HG03439 (cell line): Measurements from ENCODE around the gene ADD1.
A peak's percentile ranks its signal among the peaks of the same experiment; 100 is the strongest.

ENCODE experiments used
- ATAC-seq: cut with Tn5 transposase; IDR thresholded peaks from one replicate; pipeline ENCODE4 v1.9.1; 2021; ENCODE audit warnings: mild to moderate bottlenecking, moderate library complexity; ENCODE audit not compliant: unreplicated experiment

The ADD1 gene, protein sequence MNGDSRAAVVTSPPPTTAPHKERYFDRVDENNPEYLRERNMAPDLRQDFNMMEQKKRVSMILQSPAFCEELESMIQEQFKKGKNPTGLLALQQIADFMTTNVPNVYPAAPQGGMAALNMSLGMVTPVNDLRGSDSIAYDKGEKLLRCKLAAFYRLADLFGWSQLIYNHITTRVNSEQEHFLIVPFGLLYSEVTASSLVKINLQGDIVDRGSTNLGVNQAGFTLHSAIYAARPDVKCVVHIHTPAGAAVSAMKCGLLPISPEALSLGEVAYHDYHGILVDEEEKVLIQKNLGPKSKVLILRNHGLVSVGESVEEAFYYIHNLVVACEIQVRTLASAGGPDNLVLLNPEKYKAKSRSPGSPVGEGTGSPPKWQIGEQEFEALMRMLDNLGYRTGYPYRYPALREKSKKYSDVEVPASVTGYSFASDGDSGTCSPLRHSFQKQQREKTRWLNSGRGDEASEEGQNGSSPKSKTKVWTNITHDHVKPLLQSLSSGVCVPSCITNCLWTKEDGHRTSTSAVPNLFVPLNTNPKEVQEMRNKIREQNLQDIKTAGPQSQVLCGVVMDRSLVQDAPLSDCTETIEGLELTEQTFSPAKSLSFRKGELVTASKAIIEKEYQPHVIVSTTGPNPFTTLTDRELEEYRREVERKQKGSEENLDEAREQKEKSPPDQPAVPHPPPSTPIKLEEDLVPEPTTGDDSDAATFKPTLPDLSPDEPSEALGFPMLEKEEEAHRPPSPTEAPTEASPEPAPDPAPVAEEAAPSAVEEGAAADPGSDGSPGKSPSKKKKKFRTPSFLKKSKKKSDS

DNA sequence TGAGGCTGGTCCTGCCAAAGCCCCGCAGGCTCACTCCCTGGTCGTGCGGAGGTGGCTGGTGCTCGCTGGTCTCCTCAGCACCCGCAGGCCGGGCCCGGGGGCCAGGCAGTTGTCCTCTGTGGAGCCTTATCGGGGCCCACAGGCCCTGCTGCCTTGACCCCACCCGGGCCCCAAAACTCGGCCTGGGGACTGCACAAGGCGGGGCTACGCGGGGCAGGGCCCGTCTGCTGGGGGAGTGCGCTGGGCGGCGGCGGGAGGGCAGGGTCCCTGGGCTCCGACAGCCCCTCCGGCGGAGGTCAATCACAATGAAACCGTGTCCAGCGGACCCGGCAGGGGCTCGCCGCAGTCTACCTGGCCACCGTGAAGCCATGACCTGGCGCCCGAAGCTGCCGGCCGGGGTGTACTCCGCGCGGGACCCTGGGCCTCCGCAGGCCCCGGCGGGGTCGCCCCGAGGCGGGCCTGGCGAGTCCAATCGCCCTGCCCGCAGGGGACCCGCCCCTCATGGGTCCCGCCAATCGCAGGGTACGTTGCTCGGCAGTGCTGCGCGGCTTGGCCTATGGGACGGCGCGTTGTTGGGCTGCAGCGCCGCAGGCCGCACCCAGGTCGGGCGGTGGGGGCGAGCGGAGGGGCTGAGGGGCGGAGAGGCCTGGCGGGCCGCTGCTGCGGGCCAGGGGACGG, at the start of gene ADD1:
TSS of gene ADD1 (plus strand) at position 582 of the 678 bp plus-strand sequence. CDS start 32,072 bp downstream, outside the sequence.
- ATAC-seq, result peak; percentile 78

DNA sequence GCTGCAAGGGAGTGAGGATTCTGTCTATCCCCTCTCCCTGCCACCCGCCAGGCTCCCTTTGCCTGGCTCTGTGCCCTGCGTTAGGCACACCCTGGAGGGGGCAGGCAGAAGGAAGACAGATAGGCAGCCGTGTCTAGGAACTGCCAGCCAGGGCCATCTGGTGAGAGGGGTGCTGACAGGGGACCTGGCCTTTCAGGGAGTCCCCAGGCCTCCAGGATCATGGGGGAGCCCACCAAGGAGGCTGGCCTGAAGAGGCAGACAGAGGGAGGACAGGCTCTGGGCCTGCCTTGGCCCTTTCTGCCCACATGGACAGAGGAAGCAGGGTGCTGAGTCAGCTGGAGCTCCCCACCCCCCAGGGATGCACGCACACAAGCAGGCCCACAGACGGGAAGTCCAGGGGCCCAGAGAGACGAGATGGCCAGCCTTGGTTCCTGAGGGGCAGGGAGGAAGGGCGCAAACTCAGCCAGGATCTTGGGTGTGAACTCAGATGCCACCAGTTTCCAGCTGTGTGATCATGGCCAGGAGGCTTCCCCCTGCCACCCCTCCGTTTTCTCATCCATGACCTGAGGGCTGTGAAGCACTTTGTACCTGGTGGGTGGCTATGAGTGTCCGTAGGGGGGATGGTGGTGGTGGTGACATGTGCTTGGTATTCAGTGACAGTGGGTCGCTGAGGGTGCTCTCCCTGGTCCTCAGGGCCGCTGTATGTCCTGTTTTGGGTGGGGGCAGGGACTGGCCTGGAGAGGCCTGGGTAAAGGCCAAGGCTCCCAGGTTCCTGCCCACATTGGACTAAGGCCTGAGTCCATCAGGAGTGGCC, 49.0 kb upstream of the ADD1 start:
- ATAC-seq, result no peak

DNA sequence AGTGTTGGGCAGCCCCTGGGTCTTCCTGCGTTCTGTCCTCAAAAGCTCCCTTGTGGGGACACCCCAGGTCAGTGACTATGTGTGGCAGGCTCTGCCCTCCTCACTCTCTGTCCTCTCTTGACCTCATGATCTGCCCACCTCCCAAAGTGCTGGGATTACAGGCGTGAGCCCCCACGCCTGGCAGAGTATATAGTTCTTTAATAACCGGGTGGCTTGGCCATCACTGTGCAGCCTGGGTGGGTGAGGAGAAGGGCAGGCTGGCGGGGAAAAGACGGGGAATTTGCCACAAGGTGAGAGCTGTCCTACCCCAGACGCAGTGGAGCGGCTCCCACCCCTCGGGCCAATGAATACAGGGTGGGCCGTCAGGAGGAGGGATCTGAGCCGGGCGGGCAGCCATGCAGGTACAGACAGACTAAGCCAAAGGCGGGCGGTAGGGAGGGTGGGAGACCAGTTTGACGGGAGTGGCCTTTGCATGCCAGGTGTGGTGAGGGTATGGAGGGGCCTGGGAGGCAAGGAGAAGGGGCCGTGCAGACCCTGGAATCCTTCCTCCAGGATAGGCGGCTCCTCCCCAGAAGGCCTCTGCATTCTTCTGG, 48.2 kb upstream of the ADD1 start:
- ATAC-seq, result no peak

DNA sequence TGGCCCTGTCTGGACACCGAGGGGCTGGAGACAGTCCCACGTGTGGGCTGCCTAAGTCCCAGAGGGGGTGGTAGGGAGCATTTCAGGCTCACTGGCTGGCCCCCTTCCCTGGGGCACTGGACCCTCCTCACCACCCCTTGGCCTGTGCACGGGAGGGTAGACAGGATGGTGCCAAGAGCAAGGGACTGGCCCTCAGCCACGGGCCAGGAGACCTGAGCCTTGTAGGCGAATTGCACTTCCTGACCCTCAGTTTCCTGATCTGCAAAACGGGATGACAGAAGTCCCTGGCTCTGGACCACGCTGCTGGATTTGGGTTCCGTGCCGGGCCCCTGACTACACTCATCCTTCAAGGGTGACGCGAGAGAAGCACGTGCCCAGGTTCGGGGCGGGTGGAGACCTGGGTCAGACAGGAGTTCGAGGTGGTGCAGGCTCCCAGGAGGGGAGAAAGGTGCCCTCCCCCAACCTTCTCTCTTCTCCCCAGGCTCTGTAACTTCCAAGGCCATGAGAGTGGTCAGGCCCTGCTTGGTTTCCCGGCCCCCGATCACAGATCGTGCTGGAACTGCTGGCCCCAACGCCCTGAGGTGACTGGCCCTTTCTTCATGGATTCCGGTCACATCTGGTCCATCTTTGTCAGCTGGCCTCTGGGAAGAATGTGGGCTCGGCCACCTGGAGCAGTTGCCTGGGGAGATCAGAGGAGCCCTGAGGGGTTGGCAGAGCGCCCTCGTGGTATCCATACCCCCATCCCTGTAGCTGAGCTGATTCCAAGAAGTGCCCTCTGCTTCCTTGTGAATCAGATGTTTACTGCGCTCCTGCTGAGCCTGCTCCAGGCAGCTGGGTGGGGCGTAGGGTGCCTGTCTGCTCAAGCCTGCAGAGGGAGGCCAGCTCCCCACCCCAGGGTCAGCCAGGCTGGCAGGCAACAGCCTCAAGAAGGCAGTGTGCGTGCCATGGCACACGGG, 47.5 kb upstream of the ADD1 start:
- ATAC-seq, result no peak

DNA sequence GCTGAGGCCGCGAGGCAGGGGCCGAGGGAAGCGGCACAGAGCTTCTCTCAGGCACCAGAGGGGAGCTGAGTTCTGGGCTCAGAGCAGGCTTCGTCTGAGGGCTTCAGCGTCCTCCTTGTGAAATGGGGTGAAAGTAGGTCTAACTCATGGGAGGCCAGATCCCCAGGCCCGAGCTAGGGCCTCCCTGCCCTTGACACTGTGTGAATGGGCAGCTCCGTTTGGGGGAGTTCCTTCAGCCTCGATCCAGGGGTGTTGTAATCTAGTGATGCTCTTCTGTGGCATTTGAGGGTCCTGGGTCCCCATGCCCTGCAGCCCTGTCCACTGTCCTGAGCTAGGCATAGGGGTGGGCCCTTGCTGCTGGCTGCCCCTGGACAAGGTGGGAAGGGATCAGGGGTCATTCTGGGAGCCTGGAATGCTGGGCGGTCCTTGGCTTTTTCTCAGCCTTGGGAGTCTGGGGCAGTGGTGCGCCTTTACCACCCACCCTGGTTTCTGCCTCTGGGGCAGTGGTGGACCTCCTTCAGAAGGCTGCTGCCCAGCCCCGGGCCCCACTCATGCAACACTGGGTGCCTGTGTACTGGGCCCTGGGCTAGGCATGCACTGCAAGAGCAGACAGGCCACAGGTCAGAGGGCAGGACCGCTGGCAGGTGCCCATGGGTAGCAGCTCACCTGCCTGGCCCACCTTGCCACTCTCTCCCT, 46.6 kb upstream of the ADD1 start:
- ATAC-seq, result no peak

DNA sequence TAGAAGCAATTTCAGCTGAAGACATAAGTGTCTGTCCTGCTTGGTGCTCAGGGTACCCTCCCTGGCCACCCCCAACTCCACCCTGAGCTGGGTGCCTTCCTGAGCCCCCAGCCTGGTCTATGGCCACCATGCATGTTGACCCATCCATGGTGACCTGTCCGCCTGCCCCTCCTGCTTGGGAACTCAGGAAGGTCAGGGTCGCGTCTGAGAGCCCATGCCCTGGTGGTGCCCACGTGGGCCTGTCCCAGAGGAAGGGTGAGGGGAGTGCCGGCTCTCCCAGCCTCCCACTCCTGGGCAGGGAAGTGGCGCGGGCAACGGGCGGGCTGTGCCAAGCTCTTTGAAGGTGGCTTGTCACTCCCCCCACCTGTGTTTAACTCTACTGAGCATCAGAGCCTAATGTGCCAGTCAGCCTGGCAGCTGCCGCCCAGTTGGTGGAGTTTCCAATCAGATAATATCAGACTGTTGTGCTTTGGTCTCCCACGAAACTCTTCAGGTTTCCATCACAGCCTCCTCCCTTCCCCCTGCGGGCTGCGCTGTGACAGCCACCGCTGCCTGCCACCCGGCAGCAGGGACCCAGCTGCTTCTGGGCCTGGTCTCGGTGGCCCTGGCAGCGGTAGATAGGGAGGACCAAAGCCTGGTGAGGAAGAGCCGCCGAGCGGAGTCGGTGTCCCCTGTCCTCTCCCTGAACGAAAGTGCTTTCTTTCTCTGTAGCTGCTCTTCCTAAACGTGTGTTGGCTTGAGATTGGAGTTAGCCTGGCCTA, 45.9 kb upstream of the ADD1 start:
- ATAC-seq, result no peak

DNA sequence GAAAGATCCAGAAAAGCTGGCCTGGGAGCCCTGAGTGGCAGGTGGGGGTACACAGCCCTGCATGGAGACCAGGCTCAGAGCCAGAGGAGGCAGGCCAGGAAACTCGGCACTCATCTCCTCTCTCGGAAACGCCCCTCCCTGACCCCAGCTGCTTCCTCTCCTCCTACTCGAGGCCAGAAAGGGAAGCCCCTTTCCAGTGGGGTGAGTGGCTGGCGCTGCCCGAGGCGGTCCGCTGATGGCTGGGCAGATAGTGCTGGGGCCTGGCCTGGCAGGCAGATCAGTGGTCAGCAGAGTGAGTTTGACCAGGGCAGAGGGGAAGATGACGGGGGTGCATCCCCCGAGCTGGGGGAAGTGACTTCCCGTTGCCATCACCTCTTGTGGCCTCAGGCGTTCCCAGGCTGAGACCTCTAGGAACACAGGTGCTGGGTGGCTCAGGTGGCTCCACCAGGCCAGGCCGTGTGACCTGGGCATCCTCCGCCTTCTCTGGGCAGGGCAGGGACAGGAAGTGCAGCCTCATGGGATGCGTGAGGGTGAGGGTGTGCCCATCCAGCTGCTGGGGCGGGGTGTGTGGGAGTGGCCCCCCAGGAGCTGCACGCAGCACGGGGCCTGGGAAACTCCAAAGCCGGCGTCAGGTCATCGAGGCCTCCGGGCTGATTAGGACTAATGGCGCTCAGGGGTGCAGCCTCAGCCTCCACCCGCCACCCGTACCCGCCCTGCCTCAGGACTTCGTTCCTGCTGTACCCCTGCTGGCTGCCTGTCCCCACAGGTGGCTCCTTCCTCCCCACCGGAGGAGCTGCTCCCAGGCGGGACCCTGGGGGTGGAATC, 45.0 kb upstream of the ADD1 start:
- ATAC-seq, result no peak

DNA sequence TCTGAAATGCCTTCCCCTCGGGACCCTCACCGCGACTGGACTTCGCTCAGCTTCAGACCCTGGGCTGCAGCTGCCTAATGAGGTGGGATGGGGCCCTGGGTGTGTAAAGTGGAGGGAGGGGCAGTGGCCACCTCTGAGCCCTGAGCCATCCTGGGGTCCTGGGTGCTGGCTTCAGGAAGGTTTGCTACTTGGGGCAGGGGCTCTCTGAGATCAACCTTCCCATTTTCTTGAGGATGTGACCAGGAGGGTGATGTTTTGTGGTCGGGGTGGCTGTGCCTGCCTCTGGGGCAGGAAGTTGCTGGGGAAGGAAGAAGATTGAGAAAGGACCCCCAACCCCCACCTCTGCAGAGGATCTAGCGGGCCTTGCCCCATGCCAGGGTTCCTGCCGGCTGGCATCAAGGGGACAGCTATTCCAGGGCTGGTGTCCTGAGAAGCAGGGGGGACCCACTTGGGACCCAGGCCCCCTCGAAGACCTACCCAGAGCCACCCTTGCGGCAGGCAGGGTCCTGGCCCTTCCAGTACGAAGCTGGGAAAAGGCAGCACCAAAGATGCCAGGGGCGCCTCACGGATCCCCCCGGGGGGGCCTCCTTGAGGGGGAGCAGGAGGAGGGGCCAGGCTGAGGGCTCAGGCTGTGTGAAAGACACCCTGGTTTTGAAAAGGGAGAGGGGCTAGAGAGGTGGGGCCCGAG, 44.3 kb upstream of the ADD1 start:
- ATAC-seq, result no peak

DNA sequence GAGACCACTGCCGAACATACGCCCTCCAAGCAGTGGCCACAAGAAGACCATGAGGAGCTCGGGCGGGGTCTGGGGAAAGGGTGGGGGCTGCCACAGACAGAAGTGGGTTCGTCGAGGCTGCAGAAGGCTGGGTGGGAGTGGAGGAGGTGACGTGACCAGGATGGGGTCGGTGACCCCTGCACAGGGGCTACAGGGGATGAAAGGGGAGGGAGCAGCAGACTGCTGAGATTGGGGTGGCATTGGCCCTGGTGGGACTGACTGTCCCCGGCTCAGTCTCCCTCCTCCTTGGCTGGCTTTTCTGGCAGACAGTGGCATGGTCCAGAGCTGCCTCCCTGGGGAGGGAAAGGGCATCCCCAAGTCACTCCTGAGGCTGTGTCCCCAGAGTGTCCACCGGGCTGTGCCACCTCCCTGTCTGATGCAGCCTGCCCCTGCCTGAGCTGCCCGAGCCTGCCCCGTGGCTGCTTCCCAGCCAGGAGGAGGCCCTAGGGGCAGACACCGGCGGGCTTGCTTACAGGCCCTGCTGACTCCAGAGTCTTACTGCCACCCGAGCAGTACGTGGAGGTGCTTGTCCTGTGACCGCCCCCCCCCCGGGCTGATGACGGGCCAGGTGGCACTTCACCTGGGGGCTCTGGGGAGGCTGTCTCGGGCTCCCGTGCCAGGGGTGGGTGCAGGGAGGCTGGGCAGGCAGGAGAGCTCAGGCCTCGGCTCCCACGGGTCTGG, 43.5 kb upstream of the ADD1 start:
- ATAC-seq, result no peak

DNA sequence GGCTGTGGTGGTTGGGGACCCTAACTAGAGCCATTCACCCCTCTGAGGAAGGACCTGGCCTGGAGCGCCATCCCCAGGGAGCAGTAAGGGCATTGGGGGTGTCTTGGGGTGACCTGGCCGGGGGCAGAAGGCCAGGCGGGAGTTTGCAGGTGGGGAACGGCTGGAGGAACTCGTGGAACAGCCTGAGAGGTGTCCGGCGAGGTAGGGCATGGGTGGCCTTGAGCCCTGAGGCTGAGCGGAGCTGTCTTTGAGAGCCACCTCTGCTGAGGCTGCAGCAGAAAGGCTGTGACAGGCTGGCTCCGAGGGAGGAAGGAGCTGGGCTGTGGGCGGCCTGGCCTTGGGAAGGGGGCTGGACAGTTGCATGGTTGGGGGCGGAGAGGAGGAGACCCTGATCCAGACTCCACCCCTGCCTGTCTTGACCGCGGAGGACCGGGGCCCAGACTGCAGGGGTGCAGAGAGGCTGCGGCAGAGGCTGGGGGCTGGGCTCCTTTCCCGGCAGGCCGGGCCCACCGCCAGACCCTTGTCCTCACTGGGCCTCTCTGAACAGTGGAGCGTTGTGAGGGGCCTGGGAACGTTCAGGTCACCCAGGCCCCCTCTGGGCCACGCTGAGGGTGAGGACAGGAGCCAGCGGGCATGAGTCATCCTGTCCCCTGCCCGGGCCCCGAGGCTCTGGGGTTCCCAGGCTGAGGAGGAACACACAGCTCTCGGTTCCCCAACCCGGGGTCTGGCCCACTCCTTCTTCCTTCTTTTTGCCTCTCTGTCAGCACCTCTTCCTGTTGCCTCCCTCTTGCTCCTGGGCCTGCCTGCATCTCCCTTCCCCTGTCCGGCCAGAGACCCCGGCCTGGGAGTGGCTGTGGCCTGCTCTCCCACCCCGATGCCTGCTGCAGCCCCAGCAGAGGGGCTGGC, 42.7 kb upstream of the ADD1 start:
- ATAC-seq, result peak; percentile 28

DNA sequence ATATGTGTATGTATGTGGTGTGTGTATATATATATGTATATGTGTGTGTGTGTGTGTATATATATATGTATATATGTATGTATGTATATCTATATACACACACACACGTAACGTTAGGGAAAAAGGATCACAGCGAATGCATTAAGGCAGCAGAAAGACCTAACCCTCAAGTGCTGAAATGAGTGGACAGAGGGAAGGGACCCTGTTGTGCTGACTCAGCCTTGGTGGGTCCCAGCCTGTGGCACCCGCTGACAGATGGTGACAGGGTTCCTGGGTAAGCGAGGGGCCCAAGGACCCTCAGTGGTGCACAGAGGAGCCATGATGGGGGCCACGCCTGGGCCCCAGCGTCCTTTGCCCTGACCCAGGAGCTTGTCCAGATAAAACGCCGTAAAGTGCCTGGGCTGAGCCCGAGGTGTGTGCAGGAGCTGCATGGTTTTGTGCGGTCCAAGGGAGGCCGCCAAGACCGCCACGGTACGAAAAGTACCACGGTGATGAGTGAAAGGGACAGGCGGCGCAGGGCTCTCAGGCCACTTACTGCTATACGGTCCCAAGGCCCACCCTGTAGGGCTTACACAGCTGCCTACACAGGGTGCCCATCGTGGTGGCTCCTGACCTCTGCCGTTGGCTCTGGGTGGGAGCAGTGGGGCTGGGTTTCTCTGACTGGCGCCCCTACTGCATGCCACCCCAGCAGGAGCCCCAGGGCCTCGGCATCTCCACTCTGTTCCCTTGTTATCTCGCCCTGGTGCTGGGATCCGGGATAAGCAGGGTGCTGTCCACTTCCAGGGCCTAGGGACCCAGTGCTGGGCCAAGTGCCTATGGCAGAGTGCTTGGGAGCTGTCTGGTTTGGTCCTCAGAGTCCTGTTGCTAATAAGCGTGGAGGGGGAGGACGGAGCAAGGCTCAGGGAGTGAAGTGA, 40.8 kb upstream of the ADD1 start:
- ATAC-seq, result no peak

DNA sequence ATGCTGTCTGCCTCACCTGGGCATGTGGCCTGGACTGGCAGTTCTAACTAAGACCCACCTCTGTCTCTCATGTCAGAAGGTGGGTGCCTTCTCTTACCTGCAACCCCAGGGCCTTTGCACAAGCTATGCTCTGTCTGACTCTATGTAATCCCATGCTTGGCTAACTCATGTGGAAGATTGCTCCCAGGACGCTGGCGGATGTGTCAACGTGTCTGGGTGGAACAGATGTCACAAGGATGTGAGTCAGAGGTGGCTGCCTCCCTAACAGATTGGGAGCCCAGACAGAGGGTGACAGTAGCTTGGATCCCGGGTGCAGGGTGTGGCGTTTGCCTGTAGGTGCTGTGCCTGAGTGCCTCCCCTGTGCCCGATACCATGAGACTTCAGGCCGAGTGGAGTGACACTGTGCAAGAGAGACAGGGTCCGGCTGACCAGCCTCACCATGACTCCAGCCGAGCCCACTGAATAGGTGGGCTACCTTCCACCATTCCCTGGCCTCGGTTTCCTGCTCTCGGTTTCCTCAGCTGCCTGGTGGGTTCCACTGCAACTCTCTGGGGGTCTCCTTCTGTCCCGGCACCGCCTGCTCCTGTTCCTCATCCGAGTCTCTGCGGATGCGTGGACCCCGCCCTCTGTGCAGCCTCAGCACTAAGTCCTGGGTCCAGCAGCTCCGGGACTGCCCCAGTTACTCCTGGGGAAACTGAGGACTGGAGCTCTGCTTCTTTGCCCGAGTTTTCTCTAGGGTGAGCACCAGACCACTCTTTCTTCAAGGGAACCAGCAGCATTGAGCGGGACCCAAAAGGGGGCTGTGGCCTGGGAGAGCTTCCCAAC, 39.8 kb upstream of the ADD1 start:
- no peak for ATAC-seq

DNA sequence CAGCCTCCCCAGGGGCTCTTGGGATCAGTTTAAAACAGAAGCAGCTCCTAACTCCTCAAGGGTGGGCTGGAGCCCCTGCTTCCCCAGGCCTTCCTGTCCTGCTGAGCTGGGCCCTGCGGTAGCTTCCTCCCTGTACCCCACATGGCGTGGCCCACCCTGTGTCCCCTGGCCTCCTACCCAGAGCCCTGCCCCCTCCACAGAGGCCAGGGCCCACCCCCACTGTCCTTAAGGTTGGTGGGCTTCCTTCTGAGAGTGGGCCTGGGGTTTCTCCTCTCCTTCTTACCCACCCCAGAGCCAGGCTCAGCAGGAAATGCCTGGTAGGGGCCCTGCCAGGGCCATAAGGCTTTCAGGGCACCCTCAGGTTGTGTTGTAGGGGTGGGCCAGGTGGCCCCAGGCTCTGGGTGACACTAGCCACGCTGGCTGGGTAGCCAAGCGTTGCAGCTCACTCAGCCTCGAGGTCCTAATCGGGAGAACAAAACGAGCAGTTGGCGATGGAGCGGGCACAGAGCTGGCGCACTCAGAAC, 39.1 kb upstream of the ADD1 start:
- no peak for ATAC-seq
